Kidney epithelial cell (primary cell): ENCODE data around the gene RSPO3. TPM values are rescaled to one million over a fixed set of nuclear protein-coding genes. Genes with fewer than 3 reads are reported as not detected.
A peak's percentile ranks its signal among the peaks of the same experiment; 100 is the strongest.

Source experiments
- DNase-seq: peaks from one replicate; pipeline ENCODE4 v3.0.0-alpha.2; 2010; ENCODE audit warnings: low read depth
- H3K27me3 ChIP-seq: 2 replicates; pipeline ENCODE4 v1.6.0; 2011; ENCODE audit warnings: low read length; ENCODE audit not compliant: control insufficient read depth, insufficient read depth
- H3K36me3 ChIP-seq: 2 replicates; pipeline ENCODE4 v1.5.1; 2011; ENCODE audit warnings: low read length; ENCODE audit not compliant: control insufficient read depth, insufficient read depth
- H3K4me3 ChIP-seq: 2 replicates; pipeline ENCODE4 v1.5.1; 2011; ENCODE audit warnings: low read depth, mild to moderate bottlenecking, control low read depth, low read length
- total RNA-seq: library from RNA; depleted of rRNA; stranded (reverse); fragments of >200 nt; gene quantifications from 2 replicates; pipeline ENCODE4 v1.2.3, GENCODE V29; 2015
- TF ChIP-seq, protein P1 (sequence below): IDR thresholded peaks from 2 replicates; pipeline ENCODE4 v1.5.1; 2011; ENCODE audit warnings: mild to moderate bottlenecking, moderate library complexity, low read length, control low read depth, inconsistent platforms; ENCODE audit not compliant: insufficient read depth, poor library complexity, severe bottlenecking

The RSPO3 gene
- total RNA-seq, 1 donor from 2014 or later: 0.88 TPM

DNA sequence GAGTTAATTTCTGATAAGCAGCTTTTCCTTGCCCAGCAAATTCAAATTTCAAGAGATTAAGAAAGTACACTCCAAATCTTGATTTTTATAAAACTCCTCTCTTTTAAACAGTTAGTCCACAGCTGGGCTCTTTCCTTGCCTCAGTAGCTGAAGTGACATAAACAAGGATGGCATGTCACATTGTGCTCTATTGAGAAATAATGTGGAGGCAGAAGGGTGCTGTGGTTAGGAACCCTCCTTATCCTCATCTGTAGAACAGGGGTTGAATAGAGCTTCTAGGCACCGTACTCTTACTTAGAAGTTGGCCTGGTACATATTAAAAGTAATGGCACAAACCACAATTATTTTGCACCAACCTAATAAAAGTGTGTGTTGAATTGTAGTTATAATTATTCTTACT lies 70.3 kb downstream of the RSPO3 start:
- Histone ChIP-seq H3K36me3 (no peaks in the 10 kb centered on the region), H3K27me3 (no peaks in the 10 kb centered on the region), H3K4me3 (no peak overlapping the region)
- DNase-seq: no peak
- TF ChIP-seq, protein P1, sequence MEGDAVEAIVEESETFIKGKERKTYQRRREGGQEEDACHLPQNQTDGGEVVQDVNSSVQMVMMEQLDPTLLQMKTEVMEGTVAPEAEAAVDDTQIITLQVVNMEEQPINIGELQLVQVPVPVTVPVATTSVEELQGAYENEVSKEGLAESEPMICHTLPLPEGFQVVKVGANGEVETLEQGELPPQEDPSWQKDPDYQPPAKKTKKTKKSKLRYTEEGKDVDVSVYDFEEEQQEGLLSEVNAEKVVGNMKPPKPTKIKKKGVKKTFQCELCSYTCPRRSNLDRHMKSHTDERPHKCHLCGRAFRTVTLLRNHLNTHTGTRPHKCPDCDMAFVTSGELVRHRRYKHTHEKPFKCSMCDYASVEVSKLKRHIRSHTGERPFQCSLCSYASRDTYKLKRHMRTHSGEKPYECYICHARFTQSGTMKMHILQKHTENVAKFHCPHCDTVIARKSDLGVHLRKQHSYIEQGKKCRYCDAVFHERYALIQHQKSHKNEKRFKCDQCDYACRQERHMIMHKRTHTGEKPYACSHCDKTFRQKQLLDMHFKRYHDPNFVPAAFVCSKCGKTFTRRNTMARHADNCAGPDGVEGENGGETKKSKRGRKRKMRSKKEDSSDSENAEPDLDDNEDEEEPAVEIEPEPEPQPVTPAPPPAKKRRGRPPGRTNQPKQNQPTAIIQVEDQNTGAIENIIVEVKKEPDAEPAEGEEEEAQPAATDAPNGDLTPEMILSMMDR: no peak

DNA sequence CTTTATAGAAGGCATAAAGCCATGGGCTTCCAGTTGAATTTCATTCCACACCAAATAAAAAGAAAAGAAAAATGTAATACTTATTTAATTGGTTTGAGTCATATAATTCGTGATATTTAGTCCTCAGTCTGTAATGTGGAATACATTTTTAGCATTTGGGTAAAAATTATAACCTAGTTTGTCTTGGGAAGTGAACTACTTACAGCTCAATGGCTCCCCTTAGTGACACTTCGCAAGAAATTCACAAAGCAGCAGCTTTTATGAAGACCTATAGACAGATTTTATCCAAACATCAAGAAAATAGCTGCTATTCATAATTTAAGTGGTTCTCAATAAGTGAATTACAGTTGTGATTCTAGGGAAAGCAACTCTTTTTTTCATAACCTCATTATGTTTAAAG lies 72.1 kb downstream of the RSPO3 start:
- DNase-seq: no peak
- Histone ChIP-seq H3K27me3 (no peaks in the 10 kb centered on the region), H3K4me3 (no peak overlapping the region), H3K36me3 (no peaks in the 10 kb centered on the region)
- TF ChIP-seq, protein P1: peak; percentile 55

DNA sequence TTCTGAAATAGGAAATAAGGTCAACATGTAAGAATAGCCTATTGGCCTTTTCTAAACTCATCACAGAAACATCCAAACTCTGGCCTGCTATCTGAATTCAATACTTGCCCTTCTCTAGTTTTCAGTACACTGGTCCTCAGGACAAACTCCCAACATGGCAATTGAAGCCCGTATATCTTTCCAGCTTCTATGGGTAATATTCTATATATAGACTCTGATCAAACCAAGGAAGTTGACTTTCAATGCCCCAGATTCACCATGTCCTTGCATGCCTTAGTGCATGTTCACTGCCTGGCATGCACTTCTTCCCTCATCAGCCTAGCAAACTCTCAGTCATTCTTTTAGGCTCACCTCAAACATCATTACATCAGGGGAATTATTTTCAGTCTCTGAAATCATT lies 73.2 kb downstream of the RSPO3 start:
- Histone ChIP-seq H3K4me3 (no peak overlapping the region), H3K27me3 (no peaks in the 10 kb centered on the region), H3K36me3 (no peaks in the 10 kb centered on the region)
- TF ChIP-seq, protein P1: no peak
- no peak for DNase-seq

DNA sequence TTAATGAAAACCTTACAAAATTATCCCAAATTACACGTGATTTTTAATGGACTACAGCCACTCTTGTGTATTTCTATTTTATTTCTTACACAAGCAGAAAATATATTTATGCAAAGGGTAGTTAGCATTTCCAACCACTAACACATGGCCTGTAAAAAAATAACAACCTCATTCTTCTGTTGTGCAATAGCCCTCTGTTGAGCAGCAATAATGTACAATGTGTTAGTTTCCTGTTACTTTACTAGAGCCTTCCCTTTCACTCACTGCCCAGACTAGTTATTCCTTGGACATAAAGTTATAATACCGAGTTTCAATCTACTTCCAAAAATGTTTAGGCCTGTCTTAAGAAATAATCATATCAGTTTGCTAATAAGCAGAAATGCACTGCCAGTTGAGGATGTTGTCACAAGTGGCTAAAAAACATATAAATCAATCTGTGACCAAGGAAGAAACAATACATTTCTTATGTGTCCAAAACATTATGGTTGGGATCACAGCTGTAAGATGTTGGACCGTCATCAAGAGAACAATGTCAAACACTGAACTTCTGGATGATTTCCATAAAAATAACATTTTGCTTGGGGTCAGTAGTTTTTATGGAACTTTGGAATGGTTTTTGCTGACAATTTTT lies 74.6 kb downstream of the RSPO3 start:
- H3K27me3 ChIP-seq: no peaks in the 10 kb centered on the region
- no peaks in the 10 kb centered on the region for H3K36me3 ChIP-seq
- no peak for DNase-seq
- no peak overlapping the region for H3K4me3 ChIP-seq
- TF ChIP-seq, protein P1: no peak

DNA sequence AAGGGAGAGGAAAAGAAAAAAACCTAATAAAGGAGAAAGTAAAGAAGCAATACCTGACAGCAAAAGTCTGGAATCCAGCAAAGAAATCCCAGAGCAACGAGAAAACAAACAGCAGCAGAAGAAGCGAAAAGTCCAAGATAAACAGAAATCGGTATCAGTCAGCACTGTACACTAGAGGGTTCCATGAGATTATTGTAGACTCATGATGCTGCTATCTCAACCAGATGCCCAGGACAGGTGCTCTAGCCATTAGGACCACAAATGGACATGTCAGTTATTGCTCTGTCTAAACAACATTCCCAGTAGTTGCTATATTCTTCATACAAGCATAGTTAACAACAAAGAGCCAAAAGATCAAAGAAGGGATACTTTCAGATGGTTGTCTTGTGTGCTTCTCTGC lies 77.4 kb downstream of the RSPO3 start:
- no peaks in the 10 kb centered on the region for H3K36me3 ChIP-seq
- TF ChIP-seq, protein P1: no peak
- DNase-seq: no peak
- no peaks in the 10 kb centered on the region for H3K27me3 ChIP-seq
- H3K4me3 ChIP-seq: no peak overlapping the region

DNA sequence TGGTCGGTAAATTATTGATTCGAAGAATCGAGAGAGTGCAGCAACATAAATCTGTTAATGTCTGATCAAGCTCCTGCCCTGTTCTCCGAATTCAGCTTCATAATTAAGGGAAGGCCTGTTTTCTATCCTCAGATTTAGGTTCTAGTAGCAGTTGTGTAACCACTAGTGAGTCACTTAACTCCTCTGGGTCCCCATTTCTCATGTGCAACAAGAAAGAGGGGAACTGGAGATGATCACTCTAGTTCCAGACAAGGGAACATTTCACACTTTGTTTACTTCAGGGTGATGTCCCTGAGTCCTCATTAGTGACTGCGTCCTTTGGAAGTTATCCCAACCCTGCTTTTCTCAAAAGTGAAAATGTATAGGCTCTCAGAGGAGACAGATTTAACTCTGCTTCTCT lies 80.1 kb downstream of the RSPO3 start:
- Histone ChIP-seq H3K36me3 (no peaks in the 10 kb centered on the region), H3K4me3 (no peak overlapping the region), H3K27me3 (no peaks in the 10 kb centered on the region)
- TF ChIP-seq, protein P1: no peak
- no peak for DNase-seq
